Raji (cell line): ENCODE measurements around the gene HOXA9.

Source experiments
- POLR2A ChIP-seq: IDR thresholded peaks from 2 replicates; pipeline ENCODE4 v1.6.1; 2011; ENCODE audit warnings: low read depth, low read length, control low read depth; ENCODE audit not compliant: insufficient read depth

The HOXA9 gene

GRCh38 chr7:27203964-27204594, 38.7 kb upstream of the HOXA9 start:
- TF ChIP-seq POLR2A: no peak

DNA sequence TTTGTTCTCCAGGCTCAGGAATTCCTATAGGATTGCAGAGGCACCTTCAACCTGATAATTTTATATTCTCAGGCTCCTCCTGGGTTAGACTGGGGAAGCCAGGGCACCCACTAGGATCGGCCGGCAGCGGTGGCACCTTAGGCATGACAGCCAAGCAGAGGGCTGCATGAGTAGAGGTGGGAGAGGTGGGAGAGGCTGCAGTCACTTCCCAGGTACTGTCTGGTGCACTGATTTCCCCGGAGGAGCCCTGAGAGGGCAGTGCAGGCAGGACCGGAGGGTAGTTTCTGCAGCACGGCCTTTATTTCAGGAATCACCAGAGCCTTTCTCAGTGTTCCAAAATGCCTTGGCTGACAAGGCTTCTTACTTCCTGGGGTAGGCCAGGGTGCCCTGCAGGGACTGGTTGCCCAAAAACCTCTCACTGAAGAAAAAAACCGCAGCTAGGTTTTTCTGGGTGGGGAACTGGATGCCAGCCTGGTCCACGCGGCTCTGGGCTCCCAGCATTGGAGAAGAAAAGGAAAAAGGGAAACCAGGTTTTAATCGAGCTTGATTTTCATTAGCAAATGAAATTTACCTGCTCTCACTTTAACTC, 38.1 kb upstream of the HOXA9 start:
- no peak for TF ChIP-seq POLR2A

GRCh38 chr7:27202862-27203134, 37.5 kb upstream of the HOXA9 start:
- no peak for TF ChIP-seq POLR2A

DNA sequence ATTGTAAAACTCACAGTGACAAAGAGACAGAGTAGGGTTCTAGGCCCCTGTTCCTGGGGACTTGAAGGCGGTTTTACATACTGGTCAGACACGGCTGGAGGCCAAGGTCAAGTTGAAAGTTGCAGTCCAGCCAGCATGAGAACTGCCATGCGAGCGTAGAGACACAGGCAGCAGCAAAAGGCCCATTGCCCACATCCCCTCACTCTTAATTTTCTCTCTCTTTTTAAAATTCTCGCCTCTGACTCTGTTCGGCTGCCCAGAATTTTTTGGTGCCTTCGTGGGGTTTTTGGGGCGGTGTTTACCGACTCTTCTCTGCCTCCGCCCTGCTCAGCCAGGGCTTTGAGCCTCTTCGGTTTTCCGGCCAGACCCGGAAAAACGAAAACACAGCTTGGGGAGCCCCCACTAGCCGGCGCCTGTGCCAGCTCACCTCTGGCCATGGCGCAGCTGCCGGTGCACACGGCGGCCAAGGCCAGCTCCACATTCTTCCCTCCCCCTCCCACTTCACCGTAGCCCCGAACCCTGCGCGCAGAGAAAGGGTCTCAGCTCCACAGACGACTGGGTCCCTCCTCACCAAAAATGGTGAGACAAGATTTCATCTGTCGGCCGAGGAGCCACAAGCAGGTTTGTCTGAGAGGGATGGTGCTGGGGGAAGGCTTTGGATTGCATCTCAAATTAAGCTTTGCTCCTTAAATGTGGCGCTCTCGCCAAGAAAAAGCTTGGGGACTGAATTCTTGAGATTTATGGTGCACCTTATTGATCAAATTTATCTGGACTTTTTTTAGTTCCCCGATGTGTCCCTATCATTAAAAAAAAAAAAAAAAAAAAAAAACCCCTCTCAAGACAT, 36.9 kb upstream of the HOXA9 start:
- TF ChIP-seq POLR2A: no peak

DNA sequence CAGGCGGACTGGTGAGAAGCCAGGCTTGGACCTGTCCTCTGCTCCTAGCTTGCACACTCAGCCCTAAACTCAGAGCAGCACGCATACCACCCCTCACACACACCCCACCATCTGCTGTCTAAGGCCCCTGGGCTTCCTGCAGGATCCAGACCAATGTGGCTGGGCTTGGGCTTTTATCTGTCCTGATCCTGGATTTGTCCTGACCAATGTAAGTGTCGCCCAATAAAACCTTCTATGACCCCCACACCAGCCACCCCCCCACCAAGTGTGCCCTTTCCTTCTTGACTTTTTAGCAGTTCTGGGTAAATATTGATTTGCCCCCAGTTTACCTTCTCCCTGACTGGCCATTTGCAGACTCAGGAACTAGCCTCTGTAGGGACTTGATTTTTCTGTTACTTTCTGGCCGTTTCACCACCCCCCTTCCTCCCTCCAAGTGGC, 36.3 kb upstream of the HOXA9 start:
- no peak for TF ChIP-seq POLR2A

DNA sequence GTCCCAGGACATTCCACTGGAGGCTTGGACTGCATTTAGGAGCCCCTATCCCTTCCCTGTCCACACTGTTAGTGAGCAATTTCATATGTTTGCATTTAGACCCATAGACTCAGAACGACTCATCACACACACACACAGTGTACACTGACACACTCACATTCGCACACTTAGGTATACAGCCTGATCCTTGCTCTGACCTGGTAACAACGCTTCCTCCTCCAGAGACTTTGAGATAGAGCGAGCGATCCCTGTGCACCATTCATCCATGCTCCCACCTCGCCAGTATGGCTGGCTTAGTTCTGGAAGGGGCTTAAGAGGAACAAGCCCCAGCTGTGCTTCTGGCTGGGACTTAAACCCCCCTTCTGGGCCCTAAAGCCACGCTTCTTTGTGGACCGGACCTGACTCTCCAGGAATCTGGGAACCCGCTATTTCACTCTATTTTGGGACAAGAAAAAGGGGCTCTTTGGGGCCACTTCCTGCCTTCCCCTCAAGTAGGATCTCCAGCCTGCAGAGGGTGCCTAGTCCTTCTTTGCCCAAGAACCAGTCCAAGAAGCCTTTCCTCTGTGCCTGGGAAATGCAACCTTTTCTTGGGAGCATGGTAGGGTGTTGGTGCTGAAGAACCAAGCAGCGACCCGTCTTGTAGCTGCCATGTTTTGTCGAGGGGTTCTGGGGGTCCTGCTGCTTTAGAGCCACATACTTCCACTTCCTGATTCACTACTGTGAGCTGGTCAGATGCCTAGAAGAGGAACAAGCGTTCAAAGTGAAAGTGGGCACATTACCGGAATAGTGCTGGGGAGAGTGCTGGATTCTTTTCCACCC, 35.6 kb upstream of the HOXA9 start:
- TF ChIP-seq POLR2A: no peak

DNA sequence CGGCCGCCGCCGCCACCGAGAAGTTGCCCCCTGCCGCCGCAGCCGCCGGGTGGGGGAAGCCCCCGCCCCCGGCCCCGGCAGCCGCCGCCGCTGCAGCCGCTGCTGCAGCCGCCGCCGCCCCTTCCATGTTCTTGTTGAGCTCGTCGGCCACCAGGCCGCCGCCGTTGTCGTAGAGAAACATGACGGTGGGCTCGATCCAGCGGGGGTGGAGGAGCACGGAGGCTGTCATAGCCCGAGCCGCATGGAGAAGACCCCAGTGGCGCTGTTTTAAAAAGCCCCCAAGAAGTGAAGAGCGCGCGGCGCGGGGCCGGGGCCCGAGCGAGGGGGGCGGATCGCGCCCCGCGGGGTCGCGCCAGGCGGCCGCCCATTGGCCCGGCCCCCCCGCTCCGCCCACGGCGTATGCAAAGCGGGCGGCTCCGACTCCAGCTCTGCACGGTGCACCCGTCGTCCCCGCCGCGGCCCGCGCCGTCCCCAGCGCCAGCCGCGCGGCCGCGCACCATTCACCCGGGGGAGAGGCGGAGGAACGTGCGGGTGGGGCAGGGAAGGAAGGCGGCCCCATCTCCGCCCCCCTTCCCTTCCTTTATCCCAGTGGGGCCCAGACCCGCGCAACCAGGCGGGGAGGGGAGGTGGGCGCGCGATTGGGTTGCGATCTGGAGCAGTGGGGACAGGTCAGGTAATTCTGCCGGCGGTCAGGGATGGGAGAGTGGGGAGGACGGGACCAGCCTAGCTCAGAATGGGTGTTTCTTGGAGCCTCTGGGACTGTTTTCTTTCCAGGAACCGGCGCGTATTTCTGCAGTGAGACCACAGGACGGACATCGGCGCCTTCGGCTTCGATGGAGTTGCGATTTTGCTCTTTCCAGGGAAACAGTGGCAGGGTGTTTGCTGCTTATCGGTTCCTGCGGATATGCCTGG, 34.8 kb upstream of the HOXA9 start, which contains the start of gene HOXA13:
Gene HOXA13 (minus strand): TSS at position 243 of the 912 bp plus-strand sequence. CDS start 14 bp downstream, at position 229.
- TF ChIP-seq POLR2A: no peak

DNA sequence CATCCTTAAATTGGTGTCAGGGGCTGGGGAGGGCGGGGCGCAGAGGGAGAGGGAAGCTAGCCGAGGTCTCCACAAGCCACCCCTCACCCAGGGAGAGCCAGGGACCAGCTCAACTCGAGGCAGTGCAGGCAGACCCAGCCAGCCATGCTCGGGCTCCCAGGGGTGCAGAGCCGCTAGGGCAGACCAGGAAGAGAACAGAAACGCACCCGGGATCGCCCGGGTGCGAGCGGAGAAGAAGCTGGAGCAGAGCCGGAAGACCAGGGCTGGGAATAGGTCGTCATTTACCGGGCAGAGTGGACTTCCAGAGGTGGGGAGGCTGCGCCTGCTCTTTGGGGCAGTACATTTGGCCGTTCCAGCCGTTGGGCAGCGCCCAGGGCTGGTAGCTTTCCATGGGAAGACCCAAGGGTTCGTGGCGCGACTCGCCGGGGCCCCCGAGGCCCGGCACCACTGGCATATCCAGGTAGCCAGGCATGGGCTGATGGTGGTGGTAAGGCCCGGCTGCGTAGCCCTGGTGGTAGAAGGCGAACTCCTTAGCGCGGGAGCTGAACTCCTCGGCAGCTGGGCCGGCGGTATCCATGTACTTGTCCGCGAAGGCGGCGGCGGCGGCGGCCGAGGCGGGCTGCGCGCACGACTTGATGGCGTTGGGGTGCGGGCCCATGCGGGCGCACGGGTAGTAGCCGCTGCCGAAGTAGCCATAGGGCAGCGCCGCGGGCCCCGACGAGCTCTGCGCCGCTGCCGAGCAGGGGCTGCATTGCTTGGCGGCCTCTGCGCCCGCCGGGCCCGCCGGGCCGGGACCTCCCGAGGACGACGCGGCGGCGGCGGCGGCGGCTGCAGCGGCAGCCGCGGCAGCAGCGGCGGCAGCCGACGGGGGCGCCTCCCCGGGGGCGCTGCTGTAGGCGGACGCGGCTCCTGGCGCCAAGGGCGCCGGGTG, 33.8 kb upstream of the HOXA9 start:
- no peak for TF ChIP-seq POLR2A

GRCh38 chr7:27198138-27198841, 33.0 kb upstream of the HOXA9 start:
- no peak for TF ChIP-seq POLR2A

- no peak for TF ChIP-seq POLR2A
Observed at GRCh38 chr7:27197137-27198042, 32.1 kb upstream of the HOXA9 start.

DNA sequence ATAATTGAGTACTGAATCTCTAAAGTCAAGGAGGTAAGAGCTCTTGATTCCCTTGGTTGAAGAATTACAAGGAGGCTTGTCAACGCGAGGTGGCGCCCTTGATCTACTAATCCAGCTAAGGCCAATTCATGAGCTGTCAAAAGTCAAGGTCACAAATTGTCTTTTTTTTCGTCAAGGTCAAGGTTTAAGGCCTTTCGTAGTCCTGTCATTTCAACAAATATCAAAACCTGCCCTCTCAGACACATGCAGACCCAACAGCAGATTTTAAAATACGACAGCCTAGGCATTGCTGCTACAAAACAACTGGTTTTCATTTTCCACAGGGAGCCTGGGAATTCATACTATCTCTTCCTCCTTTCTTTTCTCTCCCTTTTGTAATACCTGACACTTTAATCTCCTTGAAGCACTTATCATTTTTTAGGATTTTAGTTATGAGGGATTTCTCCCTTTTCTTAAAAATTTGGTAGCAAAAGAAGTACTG, 31.0 kb upstream of the HOXA9 start:
- no peak for TF ChIP-seq POLR2A
